Duodenal mucosa (tissue), 2 donors: Measurements from ENCODE around the gene CPA2.

ENCODE experiments used
- H3K27ac ChIP-seq: one replicate; pipeline ENCODE4 v1.7.0; 2013; ENCODE audit warnings: low read depth, low read length
- H3K27me3 ChIP-seq, 2 donors: one replicate each; pipeline ENCODE4 v1.7.0; 2013; ENCODE audit warnings: low read length in 2 of 2, control low read depth in 1 of 2; ENCODE audit not compliant: insufficient read depth in 2 of 2, control insufficient read depth in 1 of 2
- H3K36me3 ChIP-seq, 2 donors: one replicate each; pipeline ENCODE4 v1.7.0; 2013; ENCODE audit warnings: low read length in 2 of 2, control low read depth in 1 of 2; ENCODE audit not compliant: insufficient read depth in 2 of 2, control insufficient read depth in 1 of 2
- H3K4me1 ChIP-seq, 2 donors: one replicate each; pipeline ENCODE4 v1.7.0; 2013; ENCODE audit warnings: low read length in 2 of 2, control low read depth in 1 of 2; ENCODE audit not compliant: insufficient read depth in 2 of 2, control insufficient read depth in 1 of 2
- H3K4me3 ChIP-seq, 2 donors: one replicate each; pipeline ENCODE4 v1.7.0; 2013; ENCODE audit warnings: low read length in 2 of 2, low read depth in 1 of 2
- H3K9ac ChIP-seq, 2 donors: one replicate each; pipeline ENCODE4 v1.7.0; 2013; ENCODE audit warnings: low read length in 2 of 2, low read depth in 1 of 2
- H3K9me3 ChIP-seq, 2 donors: one replicate each; pipeline ENCODE4 v1.7.0; 2013; ENCODE audit warnings: low read length in 2 of 2, control low read depth in 1 of 2; ENCODE audit not compliant: control insufficient read depth in 1 of 2

CPA2 gene

GRCh38 chr7:130292682-130293257, 26.1 kb downstream of the CPA2 start, which contains the start of gene CPA4:
TSS of gene CPA4 (plus strand) at chr7:130293161. CDS start at chr7:130293181, 20 bp downstream.
- Histone ChIP-seq H3K27ac (no peak within 1 kb of the TSS), H3K27me3 (no peaks in the 10 kb centered on the region), H3K36me3 (no peaks in the 10 kb centered on the region), H3K9me3 (no peaks in the 10 kb centered on the region), H3K4me1 (no peaks in the 10 kb centered on the region), H3K9ac (no peak within 1 kb of the TSS), H3K4me3 (no peak within 1 kb of the TSS)

GRCh38 chr7:130293521-130293920, 26.9 kb downstream of the CPA2 start:
- Histone ChIP-seq H3K36me3 (no peaks in the 10 kb centered on the region), H3K9me3 (no peaks in the 10 kb centered on the region), H3K27me3 (no peaks in the 10 kb centered on the region), H3K4me1 (no peaks in the 10 kb centered on the region), H3K4me3 (no peak overlapping the region), H3K9ac (no peak overlapping the region), H3K27ac (no peak overlapping the region)

- Histone ChIP-seq H3K27ac (no peak overlapping the region), H3K9ac (no peak overlapping the region), H3K27me3 (no peaks in the 10 kb centered on the region), H3K4me1 (peaks cover 0 to 4% of the 10 kb centered on the region in 2 donors), H3K9me3 (no peaks in the 10 kb centered on the region), H3K36me3 (no peaks in the 10 kb centered on the region), H3K4me3 (no peak overlapping the region)
Observed at GRCh38 chr7:130294314-130294713, 27.7 kb downstream of the CPA2 start.

- H3K9ac ChIP-seq = no peak overlapping the region
- no peak overlapping the region for H3K27ac ChIP-seq
- no peaks in the 10 kb centered on the region for H3K27me3 ChIP-seq
- H3K4me3 ChIP-seq = no peak overlapping the region
- H3K9me3 ChIP-seq = no peaks in the 10 kb centered on the region
- H3K36me3 ChIP-seq = no peaks in the 10 kb centered on the region
- H3K4me1 ChIP-seq = peaks cover 0 to 9% of the 10 kb centered on the region in 2 donors
Observed at GRCh38 chr7:130296221-130296951, 29.7 kb downstream of the CPA2 start.

GRCh38 chr7:130297628-130298543, 31.2 kb downstream of the CPA2 start:
- no peak overlapping the region for H3K27ac ChIP-seq
- H3K9me3 ChIP-seq = no peaks in the 10 kb centered on the region
- H3K27me3 ChIP-seq = no peaks in the 10 kb centered on the region
- no peak overlapping the region for H3K4me3 ChIP-seq
- H3K4me1 ChIP-seq = peaks cover 0 to 9% of the 10 kb centered on the region in 2 donors
- H3K36me3 ChIP-seq = no peaks in the 10 kb centered on the region
- H3K9ac ChIP-seq = no peak overlapping the region

GRCh38 chr7:130298544-130299326, 32.1 kb downstream of the CPA2 start:
- Histone ChIP-seq H3K27me3 (no peaks in the 10 kb centered on the region), H3K36me3 (no peaks in the 10 kb centered on the region), H3K9me3 (no peaks in the 10 kb centered on the region), H3K4me3 (no peak overlapping the region), H3K4me1 (peaks cover 0 to 9% of the 10 kb centered on the region in 2 donors), H3K27ac (no peak overlapping the region), H3K9ac (no peak overlapping the region)

GRCh38 chr7:130299866-130300265, 33.2 kb downstream of the CPA2 start:
- Histone ChIP-seq H3K9me3 (no peaks in the 10 kb centered on the region), H3K36me3 (no peaks in the 10 kb centered on the region), H3K4me1 (peaks cover 0 to 9% of the 10 kb centered on the region in 2 donors), H3K9ac (no peak overlapping the region), H3K27ac (no peak overlapping the region), H3K4me3 (no peak overlapping the region), H3K27me3 (no peaks in the 10 kb centered on the region)

GRCh38 chr7:130301501-130302020, 34.9 kb downstream of the CPA2 start:
- Histone ChIP-seq H3K27ac (no peak overlapping the region), H3K4me1 (peaks cover 0 to 9% of the 10 kb centered on the region in 2 donors), H3K36me3 (no peaks in the 10 kb centered on the region), H3K9ac (no peak overlapping the region), H3K9me3 (no peaks in the 10 kb centered on the region), H3K27me3 (no peaks in the 10 kb centered on the region), H3K4me3 (no peak overlapping the region)

GRCh38 chr7:130302649-130303048, 36.0 kb downstream of the CPA2 start:
- Histone ChIP-seq H3K4me3 (no peak overlapping the region), H3K27me3 (no peaks in the 10 kb centered on the region), H3K9me3 (no peaks in the 10 kb centered on the region), H3K36me3 (no peaks in the 10 kb centered on the region), H3K9ac (no peak overlapping the region), H3K4me1 (peaks cover 0 to 9% of the 10 kb centered on the region in 2 donors), H3K27ac (no peak overlapping the region)
